ENCODE measurements around the gene PLA2G2F.

Gene PLA2G2F

DNA sequence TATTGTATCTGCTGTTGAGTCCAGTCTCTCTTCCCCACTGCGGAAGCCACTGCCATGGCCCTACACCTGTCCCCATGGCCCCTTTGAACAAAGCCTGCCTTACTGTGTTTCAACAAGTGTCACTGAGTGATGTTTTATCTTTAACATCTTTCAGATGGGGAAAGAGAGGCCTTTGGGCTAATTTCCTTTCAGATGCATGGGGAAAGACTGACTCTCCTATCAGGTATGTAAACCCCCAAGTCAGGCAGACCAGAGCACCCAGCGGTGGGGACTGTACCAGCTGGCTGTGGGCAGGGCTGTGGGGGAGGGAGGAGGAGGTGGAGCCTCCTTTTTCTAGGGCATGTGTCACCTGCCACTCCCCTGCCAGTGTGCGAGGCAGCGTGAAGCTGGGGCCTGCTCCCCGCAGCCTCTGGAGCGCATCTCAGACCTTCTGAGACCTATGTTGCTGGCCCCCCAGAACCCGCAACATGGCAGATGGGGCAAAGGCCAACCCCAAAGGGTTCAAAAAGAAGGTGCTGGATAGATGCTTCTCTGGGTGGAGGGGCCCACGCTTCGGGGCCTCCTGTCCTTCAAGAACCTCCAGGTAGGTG, at the start of gene PLA2G2F:
Gene PLA2G2F, plus strand, starts transcription at position 363 of the 590 bp plus-strand sequence. Its CDS starts 105 bp downstream, at position 468.
- no peak for DNase-seq (ENCODE audit: low read depth in 3 of 3)

DNA sequence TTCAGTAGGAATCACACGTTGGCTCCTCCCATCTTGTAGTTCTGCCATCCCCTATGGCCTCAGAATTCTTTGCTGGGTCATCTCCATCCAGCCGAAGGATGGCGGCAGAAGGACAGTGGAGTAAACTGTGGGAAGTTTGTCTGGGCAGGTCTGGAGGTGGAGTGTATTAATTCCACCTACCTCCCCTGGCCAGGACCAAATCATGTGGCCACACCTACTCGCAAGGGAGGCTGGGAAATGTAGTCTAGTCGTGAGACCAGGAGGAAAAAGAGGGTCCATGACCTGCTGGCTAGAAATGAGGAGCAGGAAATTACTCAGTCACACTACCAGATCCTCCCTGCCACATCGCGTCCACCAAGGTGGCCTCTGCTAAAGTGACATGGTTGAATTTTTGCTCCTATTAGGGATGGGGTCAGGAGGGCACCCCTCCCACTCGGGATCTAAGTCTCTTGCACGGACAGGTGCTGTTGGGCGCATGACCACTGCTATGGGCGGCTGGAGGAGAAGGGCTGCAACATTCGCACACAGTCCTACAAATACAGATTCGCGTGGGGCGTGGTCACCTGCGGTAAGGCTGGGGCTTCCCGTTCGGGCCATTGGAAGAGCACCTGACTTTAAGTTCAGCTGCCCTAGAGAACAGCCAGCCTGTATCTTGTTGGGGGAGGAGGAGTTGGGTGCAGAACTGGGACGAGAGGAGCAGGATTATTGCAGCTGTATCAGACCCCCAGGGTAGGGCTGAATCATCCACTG, 49.6 kb upstream of the PLA2G2F start:
- DNase-seq (ENCODE audit: low read depth in 3 of 3): no peak

GRCh38 chr1:20090119-20090518, 49.0 kb upstream of the PLA2G2F start:
- DNase-seq (ENCODE audit: low read depth in 3 of 3): no peak

DNA sequence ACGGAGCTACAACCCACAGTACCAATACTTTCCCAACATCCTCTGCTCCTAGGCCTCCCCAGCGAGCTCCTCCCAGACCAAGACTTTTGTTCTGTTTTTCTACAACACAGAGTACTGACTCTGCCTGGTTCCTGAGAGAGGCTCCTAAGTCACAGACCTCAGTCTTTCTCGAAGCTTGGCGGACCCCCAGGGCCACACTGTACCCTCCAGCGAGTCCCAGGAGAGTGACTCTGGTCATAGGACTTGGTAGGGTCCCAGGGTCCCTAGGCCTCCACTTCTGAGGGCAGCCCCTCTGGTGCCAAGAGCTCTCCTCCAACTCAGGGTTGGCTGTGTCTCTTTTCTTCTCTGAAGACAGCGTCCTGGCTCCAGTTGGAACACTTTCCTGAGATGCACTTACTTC, 48.5 kb upstream of the PLA2G2F start:
- no peak for DNase-seq (ENCODE audit: low read depth in 3 of 3)

GRCh38 chr1:20093303-20093702, 45.8 kb upstream of the PLA2G2F start:
- no peak for DNase-seq (ENCODE audit: low read depth in 3 of 3)

- no peak for DNase-seq (ENCODE audit: low read depth in 3 of 3)
Observed at GRCh38 chr1:20093940-20094391, 45.2 kb upstream of the PLA2G2F start.

DNA sequence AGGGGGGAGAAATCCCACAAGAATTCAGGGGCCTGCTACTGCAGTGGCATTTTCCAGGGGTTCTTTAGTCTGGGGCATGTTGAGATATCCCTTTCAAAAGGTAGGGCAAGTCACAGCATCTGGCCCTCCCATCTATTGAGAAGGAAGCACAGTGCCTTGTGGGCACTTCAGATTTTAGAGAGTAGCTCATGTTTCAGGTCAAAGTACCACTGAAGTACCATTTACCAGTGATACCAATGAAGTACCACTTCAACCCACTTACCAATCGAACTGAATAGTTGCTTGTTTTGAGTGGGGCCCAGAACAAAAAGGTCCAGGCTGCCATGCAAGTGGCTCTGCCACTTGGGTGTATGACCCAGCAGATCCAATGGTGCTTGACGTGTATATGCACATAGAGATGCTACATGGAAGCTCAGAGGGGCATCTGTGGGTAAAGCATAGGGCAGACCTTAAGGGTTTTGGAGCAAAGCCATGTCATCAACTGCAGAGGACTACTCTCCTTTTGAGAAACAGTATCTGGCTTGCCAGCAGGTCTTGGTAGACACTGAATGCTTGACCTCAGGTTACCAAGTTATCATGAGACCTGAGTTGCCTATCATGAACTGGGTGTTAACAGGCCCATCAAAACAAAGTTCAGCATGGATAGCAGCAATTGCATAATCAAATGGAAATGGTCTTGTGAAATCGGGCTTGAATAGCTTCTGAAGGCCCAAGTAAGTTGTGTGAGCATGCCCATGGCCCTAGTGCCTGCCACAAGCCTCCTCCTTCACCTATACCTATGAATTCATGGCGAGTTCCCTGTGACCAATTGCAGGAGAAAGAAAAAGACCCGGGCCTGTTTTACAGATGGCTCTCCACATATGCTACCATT, 43.3 kb upstream of the PLA2G2F start:
- DNase-seq (ENCODE audit: low read depth in 3 of 3): no peak

- DNase-seq (ENCODE audit: low read depth in 3 of 3): no peak
Observed at GRCh38 chr1:20096840-20097447, 42.2 kb upstream of the PLA2G2F start.

DNA sequence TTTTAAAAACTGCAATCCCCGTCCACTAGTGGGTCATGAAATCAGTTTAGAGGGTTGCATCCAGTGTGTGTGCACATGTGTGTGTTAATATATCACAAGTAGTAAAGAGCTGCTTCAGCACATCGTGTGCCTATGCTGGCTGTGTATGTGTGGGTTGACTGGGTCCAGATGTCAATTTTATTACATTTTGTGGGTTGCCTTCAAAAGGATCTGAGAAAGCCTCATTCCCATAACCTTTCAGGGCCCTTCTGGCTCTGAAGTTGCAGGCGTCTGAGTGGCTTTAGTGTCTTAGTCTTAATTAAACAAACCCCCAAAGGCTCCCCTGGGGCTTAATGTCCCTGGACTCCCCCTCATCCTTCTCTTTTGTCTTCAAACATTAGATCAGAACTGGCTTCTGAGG, 39.6 kb upstream of the PLA2G2F start:
- DNase-seq (ENCODE audit: low read depth in 3 of 3): no peak

GRCh38 chr1:20100632-20101355, 38.3 kb upstream of the PLA2G2F start:
- DNase-seq (ENCODE audit: low read depth in 3 of 3): no peak

DNA sequence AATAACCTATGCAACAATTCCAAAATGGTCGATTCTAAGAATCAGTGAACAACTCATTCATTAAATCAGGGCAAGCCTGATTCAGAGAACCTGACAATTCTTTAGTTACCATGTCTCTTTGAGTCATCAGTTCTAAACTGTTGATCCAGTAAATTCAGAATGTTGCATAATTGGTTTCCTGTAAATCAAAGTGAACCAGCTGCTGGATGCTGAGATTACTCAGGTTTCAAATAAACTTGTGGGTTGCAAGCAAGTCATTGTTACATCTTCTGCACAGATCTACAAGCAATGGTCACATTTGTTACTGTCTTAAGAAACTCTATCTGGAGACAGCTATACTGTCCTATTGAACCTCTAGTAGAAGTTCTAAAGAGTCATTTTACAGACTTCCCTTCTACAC, 36.2 kb upstream of the PLA2G2F start:
- DNase-seq (ENCODE audit: low read depth in 3 of 3): no peak

- DNase-seq (ENCODE audit: low read depth in 3 of 3): no peak
Observed at GRCh38 chr1:20105856-20106255, 33.3 kb upstream of the PLA2G2F start.

- DNase-seq (ENCODE audit: low read depth in 3 of 3): no peak
Observed at GRCh38 chr1:20107351-20107750, 31.8 kb upstream of the PLA2G2F start.

GRCh38 chr1:20107796-20108195, 31.3 kb upstream of the PLA2G2F start:
- DNase-seq (ENCODE audit: low read depth in 3 of 3): no peak

- DNase-seq (ENCODE audit: low read depth in 3 of 3): no peak
Observed at GRCh38 chr1:20108366-20109123, 30.6 kb upstream of the PLA2G2F start.

- DNase-seq (ENCODE audit: low read depth in 3 of 3): no peak
Observed at GRCh38 chr1:20109223-20109856, 29.8 kb upstream of the PLA2G2F start.

GRCh38 chr1:20110679-20111078, 28.4 kb upstream of the PLA2G2F start:
- no peak for DNase-seq (ENCODE audit: low read depth in 3 of 3)

DNA sequence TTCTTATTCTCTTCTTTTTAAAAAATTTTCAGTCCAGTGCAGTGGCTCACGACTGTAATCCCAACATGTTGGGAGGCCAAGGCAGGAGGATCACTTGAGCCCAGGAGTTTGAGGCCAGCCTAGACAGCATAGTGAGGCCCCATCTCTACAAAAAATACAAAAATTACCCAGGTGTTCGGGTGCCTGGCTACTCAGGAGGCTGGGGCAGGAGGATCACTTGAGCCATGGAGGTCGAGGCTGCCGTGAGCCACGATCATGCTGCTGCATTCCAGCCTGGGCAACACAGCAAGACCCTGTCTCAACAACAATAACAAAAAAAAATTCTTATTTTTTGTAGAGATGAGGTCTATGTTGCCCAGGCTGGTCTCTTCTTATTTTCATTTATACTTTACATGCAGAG, 27.7 kb upstream of the PLA2G2F start:
- DNase-seq (ENCODE audit: low read depth in 3 of 3): no peak

GRCh38 chr1:20112279-20113000, 26.7 kb upstream of the PLA2G2F start:
- no peak for DNase-seq (ENCODE audit: low read depth in 3 of 3)

Data from stimulated activated CD4-positive, alpha-beta T cell treated with anti-CD3 and anti-CD28 coated beads, TNF-alpha, amount 100 ng/mL, for 4 hours (primary cell).